Measurements from ENCODE around the gene KASH5.
"Not testable (repeated sequence)": the region's sequence is repeated elsewhere in the genome, so short reads cannot be mapped to it uniquely, and the experiment has no call there.

Gene KASH5

DNA sequence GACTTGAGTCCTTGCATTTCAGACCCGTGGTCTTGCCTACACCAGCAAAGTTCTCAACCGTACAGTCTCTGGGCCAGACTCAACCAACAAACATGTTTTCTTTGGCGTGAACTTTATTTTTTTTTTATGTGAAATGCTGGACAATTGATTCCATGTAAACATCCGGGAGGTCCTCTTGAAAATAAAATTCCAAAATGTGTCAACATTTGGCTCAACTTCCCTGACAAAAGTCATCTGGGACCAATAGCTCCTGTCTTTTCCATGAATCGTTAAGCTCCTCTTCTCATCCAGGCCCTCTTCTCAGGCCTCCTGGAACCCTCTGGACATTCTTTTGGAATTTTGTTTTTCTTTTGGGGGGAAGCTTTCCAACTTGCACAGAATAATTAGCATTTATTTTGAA is 67.7 kb downstream of the KASH5 start:
- TF ChIP-seq, protein P1, sequence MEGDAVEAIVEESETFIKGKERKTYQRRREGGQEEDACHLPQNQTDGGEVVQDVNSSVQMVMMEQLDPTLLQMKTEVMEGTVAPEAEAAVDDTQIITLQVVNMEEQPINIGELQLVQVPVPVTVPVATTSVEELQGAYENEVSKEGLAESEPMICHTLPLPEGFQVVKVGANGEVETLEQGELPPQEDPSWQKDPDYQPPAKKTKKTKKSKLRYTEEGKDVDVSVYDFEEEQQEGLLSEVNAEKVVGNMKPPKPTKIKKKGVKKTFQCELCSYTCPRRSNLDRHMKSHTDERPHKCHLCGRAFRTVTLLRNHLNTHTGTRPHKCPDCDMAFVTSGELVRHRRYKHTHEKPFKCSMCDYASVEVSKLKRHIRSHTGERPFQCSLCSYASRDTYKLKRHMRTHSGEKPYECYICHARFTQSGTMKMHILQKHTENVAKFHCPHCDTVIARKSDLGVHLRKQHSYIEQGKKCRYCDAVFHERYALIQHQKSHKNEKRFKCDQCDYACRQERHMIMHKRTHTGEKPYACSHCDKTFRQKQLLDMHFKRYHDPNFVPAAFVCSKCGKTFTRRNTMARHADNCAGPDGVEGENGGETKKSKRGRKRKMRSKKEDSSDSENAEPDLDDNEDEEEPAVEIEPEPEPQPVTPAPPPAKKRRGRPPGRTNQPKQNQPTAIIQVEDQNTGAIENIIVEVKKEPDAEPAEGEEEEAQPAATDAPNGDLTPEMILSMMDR (IDR thresholded peaks at IDR 0.05; ENCODE audit: low read depth, low read length) = no peak
- no peak overlapping the region for H3K4me3 ChIP-seq (ENCODE audit: low read depth, low read length)

DNA sequence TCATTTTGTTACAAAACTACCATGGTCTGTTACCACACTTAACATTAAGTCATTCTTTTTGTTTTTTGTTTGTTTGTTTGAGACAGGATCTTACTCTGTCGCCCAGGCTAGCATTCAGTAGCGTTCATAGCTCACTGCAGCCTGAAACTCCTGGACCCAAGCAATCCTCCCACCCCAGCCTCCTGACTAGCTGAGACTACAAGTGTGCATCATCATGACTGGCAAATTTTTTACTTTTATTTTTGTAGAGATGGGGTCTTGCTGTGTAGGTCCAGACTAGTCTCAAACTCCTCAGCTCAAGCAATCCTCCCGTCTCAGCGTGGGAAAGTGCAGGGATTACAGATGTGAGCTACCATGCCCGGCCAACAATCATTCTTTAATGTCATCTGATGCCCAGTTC is 68.3 kb downstream of the KASH5 start:
- H3K4me3 ChIP-seq (ENCODE audit: low read depth, low read length) = no peak overlapping the region
- TF ChIP-seq, protein P1 (IDR thresholded peaks at IDR 0.05; ENCODE audit: low read depth, low read length) = no peak

DNA sequence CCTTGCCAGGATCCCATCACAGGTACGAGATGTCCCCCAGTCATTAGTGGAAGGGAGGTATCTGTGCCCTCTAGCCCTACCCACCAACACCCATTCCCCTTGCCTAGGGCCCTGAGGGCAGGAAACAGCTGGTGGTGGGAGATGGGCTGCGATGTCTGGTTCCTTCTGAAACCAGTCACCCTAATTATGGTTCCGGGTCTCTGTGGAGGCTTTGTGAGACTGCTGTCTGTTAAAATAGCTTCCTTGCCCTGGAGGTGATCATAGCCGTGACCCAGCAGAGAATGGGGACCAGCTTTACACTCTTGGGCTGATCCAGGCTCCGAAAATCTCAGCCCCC is 70.5 kb downstream of the KASH5 start:
- TF ChIP-seq, protein P1 (IDR thresholded peaks at IDR 0.05; ENCODE audit: low read depth, low read length) = no peak
- H3K4me3 ChIP-seq (ENCODE audit: low read depth, low read length) = no peak overlapping the region

DNA sequence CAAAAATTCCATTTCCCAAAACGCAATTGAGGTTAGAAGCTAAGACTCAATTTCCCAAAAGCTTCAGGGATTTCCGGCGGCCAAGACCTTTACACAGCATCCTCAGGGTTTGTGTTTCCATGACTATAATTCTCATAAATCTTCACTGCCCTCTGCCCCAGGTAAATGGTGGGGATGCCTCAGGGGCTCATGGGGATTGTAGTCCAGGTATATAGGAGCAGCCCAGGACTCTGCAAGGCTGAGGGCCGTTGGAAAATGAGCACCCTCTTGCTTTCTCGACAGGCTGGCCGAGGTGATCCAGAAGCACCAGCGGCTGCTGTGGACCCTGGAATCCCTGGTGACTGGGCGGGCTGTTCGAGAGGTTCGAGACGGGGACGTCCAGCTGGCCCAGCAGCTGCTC is 71.3 kb downstream of the KASH5 start:
- H3K4me3 ChIP-seq (ENCODE audit: low read depth, low read length) = no peak overlapping the region
- TF ChIP-seq, protein P1 (IDR thresholded peaks at IDR 0.05; ENCODE audit: low read depth, low read length) = no peak

DNA sequence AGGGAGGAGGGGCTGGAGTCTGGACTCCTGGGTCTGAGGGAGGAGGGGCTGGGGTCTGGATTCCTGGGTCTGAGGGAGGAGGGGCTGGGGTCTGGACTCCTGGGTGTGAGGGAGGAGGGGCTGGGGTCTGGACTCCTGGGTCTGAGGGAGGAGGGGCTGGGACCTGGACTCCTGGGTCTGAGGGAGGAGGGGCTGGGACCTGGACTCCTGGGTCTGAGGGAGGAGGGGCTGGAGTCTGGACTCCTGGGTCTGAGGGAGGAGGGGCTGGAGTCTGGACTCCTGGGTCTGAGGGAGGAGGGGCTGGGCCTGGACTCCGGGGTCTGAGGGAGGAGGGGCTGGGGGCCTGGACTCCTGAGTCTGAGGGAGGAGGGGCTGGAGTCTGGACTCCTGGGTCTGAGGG is 73.1 kb downstream of the KASH5 start:
- not testable (repeated sequence) for H3K4me3 ChIP-seq (ENCODE audit: low read depth, low read length)

DNA sequence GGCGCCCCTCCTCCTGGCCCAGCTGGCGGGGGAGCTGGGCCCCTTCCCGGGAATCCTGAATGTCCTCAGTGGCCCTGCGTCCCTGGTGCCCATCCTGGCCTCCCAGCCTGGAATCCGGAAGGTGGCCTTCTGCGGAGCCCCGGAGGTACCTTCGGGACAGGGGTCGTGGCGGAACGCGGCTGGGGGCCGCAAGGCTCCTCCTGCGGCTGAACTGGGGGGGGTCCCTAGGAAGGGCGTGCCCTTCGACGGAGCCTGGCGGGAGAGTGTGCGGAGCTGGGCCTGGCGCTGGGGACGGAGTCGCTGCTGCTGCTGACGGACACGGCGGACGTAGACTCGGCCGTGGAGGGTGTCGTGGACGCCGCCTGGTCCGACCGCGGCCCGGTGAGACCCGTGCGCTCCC is 73.6 kb downstream of the KASH5 start:
- no peak overlapping the region for H3K4me3 ChIP-seq (ENCODE audit: low read depth, low read length)
- TF ChIP-seq, protein P1 (IDR thresholded peaks at IDR 0.05; ENCODE audit: low read depth, low read length) = no peak

DNA sequence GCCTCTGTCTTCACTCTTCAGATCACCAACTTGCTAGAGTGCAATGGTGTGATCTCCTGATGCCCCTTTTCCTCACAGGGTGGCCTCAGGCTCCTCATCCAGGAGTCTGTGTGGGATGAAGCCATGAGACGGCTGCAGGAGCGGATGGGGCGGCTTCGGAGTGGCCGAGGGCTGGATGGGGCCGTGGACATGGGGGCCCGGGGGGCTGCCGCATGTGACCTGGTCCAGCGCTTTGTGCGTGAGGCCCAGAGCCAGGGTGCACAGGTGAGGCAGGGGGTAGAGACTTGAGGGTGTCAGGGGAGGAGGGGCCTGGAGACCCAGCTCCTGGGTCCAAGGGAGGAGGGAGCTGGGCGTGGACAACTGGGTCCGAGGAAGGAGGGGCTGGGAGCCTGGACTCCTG is 74.4 kb downstream of the KASH5 start:
- TF ChIP-seq, protein P1 (IDR thresholded peaks at IDR 0.05; ENCODE audit: low read depth, low read length) = no peak
- no peak overlapping the region for H3K4me3 ChIP-seq (ENCODE audit: low read depth, low read length)

DNA sequence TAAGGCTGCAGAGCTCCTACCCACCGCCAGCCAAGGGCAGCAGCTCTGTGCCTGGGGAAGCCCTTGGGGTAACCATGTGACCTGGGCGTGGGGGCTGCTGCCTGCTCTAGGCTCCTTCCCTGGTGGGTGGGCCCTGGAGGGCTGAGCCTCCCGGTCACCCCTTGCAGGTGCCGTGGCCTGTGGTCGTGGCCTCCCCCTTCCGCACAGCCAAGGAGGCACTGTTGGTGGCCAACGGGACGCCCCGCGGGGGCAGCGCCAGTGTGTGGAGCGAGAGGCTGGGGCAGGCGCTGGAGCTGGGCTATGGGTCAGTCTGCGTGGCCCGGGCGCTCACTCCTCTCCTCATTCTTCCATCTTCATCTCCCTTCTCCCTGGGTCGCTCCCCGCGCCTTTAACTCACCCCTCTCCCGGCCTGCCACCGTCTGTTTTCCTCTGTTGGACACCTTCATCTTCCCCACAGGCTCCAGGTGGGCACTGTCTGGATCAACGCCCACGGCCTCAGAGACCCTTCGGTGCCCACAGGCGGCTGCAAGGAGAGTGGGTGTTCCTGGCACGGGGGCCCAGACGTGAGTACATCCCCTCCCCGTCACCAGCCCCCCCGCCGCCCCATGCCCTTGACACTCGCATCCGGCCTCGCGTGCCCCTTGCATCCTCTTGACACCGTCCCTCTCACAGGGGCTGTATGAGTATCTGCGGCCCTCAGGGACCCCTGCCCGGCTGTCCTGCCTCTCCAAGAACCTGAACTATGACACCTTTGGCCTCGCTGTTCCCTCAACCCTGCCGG is 76.1 kb downstream of the KASH5 start:
- TF ChIP-seq, protein P1 (IDR thresholded peaks at IDR 0.05; ENCODE audit: low read depth, low read length) = no peak
- H3K4me3 ChIP-seq (ENCODE audit: low read depth, low read length) = no peak overlapping the region

All from WI38 (cell line).